Activated CD8-positive, alpha-beta memory T cell treated with anti-CD3 and anti-CD28 coated beads for 1 hour (primary cell): ENCODE measurements around the gene SORCS2.

Source experiments
- DNase-seq, 2 donors: peaks; one replicate each; pipeline ENCODE4 v3.0.0-alpha.2; 2020; ENCODE audit warnings: low read depth in 1 of 2; ENCODE audit errors: extremely low read depth in 1 of 2

SORCS2 gene

DNA sequence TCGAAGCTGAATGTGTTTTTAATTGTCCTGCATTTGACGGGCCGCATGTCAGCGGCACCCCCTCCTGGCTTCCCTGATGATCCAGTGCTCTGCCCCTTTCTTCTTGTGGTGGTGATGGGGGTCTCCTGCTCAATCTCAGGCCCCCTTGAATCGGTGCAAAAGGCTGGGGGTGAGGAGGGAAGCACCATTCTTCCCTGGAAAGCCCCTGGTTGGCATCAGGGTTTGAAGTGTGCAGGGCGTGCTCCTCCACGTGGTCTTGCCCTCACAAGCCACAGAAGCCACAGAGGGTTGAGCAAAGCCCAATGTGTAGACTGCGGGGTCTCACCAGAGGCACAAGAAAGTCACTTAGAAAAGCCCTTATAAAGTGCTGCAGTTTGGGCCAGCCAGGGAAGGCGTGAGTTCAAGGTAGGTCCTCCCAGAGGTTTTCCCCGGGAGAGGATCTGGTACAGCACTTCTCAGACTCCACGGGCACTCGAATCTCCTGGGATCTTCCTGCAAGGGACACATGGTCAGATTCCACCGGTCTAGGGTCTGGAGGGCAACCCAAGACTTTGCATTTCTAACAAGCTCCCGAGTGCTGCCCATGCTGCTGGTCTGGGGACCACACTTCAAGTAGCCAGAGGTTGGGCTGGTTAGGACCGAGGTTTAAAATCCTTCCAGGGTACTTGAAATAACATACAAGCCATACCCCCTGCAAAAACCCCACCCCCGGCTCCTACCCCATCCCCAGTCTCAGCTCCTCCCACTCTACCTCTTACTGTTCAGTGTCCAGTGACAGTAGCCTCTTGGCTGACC lies 207.3 kb downstream of the SORCS2 start:
- no peak for DNase-seq

- DNase-seq: no peak
Measured at GRCh38 chr4:7400671-7401298, 208.4 kb downstream of the SORCS2 start.

DNA sequence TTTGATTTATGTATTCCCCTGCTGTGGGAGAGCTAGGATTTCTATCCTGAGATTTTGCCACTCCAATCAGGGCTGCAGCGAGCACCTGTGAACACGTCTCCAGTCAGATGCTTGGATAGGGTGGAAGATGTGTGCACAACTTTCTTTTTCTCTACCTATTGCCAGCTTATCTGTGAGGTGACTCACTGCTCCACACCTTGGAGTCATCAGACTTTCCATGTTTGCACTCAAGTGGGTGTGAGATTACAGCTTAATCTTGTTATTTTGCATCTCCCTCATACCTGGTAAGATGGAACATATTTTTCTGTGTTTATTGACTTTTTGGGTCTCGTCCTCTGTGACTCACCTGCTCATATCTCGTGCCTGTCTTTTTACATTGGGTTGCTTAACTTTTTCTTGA lies 210.2 kb downstream of the SORCS2 start:
- DNase-seq: no peak

DNA sequence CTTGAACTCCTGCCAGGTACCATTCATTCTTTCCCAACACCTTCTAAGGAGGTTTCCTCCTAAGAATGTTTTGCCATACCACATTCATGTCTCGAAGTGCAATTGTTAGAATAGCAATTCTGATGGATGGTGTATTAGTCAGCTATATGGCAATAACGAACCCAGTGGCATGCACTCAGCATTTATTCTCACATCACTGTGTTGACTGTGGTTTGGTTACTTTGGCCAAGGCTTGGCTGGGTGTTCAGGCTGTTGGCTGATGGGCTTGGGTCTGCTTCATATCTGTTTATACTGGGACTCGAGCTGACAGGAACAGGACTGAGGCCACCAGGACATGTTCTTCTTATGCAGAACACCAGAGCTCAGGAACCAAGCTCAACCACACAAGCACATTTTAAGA lies 210.7 kb downstream of the SORCS2 start:
- no peak for DNase-seq

- no peak for DNase-seq
Measured at GRCh38 chr4:7408166-7408565, 215.8 kb downstream of the SORCS2 start.

DNA sequence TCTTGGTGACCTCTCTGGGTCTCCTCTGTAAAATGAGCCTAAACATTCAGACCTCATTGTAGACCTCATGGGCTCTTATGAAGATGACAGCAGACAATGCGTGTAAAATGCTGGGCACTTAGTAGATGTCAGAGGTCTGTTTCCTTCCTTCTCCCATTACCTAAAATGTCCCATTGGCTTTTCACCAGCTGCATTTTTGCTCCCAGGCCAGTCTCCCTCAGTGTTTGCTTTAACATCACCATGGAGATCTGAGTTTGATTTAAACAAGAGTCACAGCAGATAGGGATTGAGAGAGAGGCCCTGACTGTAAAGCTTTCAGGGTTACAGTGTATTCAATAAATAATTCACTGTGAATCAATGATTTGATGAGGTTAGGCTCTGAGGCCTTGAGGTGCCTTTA lies 218.1 kb downstream of the SORCS2 start:
- no peak for DNase-seq

- no peak for DNase-seq
Measured at GRCh38 chr4:7411491-7411890, 219.2 kb downstream of the SORCS2 start.

DNA sequence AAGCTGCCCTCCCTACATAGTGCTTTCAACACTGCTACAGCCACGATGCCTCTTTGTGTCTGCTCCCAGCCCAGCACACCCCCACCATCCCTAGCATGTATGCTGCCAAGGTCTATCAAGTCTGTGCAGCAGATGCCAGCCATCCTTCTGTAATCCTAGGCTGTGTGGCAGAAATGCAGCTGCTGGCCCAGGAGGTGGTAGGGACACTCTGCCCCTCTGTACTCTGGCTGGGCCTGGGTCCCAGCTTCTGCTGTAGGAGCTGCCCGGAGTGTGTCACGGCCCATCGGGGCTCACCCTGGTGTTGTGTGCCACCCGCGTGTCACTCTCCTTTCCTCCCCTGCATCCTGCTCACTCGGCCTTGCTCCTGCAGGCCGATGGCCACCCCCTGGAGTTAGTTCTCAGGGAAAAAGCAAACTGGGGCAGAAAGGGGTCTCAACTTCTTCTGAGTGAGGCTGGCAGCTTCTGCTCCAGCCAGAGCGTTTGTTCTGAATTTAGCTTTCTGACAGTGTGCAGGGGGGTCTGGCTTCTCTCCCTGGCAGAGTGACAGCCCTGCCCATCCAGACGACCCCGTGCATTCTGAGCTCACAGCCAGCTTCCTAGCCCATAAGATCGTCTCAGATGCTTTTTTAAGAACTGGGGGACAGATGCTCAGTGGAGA lies 219.7 kb downstream of the SORCS2 start:
- no peak for DNase-seq

DNA sequence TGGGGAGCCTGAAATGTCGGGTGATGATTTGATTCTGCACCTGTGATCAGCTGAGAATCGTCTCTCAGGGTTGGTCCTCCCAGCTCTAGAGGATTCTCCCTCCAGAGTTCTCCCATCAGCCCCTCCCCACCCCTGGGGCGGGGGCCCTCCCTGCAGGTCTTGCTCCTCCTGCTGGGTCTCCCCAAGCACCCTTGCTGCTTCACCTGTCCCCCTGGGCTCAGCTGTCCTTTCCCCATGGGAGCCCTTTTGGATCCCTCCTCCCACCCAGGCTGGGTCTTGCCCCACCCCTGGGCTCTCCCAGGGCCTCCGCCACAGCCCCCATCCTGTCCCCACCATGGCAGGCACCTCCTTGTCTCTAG lies 220.2 kb downstream of the SORCS2 start:
- no peak for DNase-seq

DNA sequence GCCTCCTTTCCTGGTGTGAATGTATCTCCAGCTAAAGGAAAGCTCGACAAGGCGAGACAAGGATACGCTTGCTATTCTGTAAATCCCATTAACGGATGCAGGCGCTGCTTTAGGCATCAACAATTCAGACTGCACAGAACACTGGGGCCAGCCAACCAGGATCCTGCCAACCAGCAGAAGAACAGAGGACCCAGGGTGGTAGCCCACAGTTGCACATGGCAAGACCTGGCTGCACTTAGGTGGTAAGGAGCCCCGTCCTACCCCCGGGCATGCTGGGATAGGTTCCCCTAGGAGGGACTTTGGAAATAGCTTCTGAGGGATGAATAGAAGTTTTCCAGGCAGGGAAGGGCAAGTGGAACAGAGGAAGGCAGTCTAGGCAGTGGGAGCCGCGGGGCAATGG lies 221.7 kb downstream of the SORCS2 start:
- no peak for DNase-seq

- DNase-seq: no peak
Measured at GRCh38 chr4:7414736-7415510, 222.6 kb downstream of the SORCS2 start.

DNA sequence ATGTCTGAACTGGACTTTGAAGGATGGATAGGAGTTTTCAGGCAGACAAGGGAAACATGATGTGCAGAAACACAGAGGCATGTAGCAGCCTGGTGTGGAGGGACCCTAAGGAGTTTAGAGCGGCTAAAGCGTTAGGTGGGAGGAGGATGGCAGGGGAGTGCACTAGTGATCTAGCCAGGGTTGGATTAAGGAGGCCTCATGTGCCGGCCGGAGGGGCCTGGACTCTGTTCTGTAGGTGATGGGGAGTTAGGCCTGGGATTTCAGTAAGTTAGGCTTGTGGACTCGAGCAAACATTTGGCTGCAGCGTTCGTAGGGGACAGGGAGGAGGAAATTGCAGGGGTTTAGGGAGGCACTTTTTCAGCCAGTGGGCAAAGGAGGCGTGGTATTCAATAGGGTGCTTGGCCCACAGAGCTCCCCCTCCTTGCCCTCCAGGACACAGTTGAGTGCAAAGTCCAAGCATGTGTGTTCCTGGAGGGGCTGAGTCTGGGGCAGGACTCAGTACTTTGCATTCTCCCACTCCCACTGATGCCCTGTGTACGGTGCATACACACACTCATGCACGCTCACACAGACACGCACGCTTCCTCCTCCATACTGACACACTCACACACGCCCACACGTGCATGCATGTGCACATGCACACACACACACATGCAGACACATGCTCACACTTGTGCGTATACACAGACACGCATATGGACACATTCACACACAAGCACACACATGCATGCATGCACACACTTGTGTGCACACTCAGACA lies 223.8 kb downstream of the SORCS2 start:
- no peak for DNase-seq

DNA sequence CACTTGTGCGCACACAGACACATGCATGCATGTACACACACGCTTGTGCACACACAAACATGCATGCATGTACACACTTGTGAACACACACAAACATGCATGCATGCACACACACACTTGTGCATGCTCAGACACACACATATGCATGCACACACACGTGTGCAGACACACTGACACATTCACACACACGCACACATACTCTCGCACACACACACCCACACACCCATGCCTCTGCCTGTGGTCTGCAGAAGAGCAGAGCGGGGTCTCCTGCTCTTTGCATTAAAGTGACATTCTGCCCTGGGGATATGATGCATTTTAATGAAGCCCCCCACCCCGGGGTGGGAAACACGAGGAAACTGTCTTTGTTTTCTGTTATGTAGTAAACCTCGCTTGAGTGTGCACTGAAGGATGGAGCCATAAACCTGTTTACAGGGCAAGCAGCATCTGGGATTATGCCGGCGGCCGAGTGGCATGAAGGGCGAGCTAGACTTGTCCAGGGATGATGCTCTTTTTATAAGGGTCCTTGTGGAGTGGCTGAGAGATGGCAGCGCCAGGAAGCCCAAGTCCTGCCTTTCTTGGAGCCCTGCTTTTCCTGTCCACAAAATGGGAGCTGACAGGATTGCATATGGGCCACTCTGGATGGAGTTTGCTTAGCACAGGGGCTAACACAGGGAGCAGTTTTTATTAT lies 224.6 kb downstream of the SORCS2 start:
- DNase-seq: no peak

GRCh38 chr4:7417639-7418038 lies 225.3 kb downstream of the SORCS2 start:
- DNase-seq: no peak

GRCh38 chr4:7418131-7418943 lies 226.0 kb downstream of the SORCS2 start:
- DNase-seq: no peak

DNA sequence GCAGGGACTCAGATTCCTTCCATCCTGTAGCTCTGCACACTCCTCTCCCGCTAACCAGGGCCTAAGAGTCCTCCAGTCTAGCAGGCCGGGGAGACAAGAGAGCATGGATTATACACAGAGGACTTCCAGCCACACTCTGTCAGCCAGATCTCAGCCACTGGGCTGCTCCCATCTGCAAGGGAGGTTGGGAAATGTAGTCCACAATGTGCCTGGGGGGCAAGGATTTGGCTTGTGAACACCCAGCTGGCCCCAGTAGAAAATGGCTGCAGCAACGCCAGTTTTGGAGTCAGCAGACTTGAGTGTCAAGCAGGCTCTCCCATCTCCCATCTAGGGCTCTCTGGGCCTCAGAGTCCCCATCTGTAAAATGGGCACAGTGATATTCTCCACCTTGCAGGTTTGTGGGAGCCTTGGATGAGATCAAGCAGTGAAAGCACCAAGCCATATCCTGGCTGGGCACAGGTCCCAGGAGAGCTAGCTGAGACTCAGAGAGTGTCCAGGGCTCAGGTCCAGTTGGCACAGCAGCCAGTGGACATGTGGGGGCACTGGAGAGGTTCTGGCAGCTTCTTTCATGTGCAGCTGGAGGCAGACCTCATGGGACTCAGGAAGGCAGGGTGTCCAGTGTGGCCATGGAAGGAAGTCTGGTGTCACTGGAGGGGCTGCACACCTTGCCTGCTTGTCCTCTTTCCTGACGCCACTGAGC lies 227.8 kb downstream of the SORCS2 start:
- DNase-seq: no peak

DNA sequence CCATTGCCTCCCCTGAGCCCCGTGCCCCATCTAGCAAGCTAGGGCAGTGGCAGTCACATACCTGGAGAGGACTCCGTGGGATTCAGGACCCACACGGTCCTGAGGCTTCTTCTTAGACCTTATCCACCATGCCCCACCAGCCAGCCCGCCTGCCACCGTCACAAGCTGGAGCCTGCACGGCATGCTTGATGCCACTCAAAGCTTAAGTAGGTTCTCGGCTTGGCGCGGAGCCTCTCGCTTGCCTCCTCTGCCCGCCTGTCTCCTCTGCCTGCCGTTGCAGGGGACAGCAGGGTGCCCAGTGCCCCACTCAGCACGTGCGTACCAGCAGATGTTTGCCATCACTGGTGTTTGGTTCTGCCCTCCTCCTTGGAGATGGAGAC lies 228.3 kb downstream of the SORCS2 start:
- no peak for DNase-seq

GRCh38 chr4:7421356-7422150 lies 229.2 kb downstream of the SORCS2 start:
- DNase-seq: no peak
